ENCODE results near the gene CACNA2D1. TPM values are rescaled to one million over a fixed set of nuclear protein-coding genes. Genes with fewer than 3 reads are reported as not detected.

CACNA2D1 gene
- total RNA-seq, 1 experiment from 2014 or later = 0.27 TPM

DNA sequence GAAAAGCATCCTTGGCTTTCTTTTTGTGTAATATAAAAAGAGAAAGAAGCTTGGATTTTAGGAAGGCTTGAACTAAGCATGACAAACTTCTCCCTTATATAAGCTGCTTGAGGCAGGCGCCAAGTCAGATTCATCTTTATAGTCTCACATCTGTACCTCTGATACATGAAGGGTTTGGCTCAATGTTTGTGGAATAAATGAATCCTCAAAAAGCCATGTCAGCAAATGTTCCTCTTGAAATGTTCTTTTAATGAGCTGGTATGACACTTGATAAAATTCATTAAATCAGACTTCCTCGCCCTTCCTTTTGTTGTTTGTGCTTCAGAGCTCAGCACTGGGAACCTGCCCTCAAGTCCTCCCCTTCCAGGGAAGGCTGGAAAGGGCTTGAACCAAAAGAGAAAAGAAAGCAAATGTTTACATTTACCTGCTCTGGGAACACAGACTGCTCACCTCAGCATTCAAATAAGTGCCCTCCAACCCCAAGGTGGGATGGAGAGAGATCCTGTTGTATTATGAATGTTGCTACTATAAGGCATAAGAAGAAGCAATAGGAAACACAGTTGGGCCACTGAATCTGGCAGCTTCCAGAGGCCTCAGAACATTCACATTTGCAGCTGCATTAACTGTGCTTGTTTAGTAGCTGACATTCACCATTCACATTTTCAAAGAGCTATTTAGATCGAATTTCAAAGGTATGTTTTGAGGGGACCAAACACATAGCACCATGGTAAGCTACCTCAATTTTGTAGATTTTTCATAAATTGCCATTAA, 212.6 kb downstream of the CACNA2D1 start:
- no peak for DNase-seq (ENCODE audit: low read depth, low spot score)
- no peak for ATAC-seq
- Histone ChIP-seq H3K27ac (ENCODE audit: low read depth, low read length) (no peak overlapping the region), H3K79me2 (ENCODE audit: insufficient read depth, low read length) (no peaks in the 10 kb centered on the region), H3K4me2 (ENCODE audit: low read length) (no peak overlapping the region), H3K4me1 (ENCODE audit: control insufficient read depth in 1 of 2, insufficient read depth in 2 of 2, low read length in 2 of 2) (no peaks in the 10 kb centered on the region), H3K9me3 (ENCODE audit: control insufficient read depth in 1 of 2, insufficient read depth in 1 of 2, low read depth in 1 of 2, low read length in 2 of 2) (no peaks in the 10 kb centered on the region), H3K9ac (ENCODE audit: low read length) (no peak overlapping the region), H3K4me3 (replicated peaks in 1 of 2; ENCODE audit: low read depth in 1 of 2, low read length in 2 of 2) (no peak overlapping the region), H2AFZ (ENCODE audit: low read depth, low read length, poor library complexity, severe bottlenecking) (no peak overlapping the region), H4K20me1 (ENCODE audit: insufficient read depth) (no peaks in the 10 kb centered on the region), H3K9me2 (ENCODE audit: insufficient read depth) (no peaks in the 10 kb centered on the region), H3K27me3 (ENCODE audit: insufficient read depth, low read length) (no peaks in the 10 kb centered on the region), H3K36me3 (ENCODE audit: control insufficient read depth in 1 of 2, insufficient read depth in 2 of 2, low read length in 2 of 2) (no peaks in the 10 kb centered on the region)
- TF ChIP-seq, protein P1, sequence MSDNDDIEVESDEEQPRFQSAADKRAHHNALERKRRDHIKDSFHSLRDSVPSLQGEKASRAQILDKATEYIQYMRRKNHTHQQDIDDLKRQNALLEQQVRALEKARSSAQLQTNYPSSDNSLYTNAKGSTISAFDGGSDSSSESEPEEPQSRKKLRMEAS (IDR thresholded peaks at IDR 0.05) = no peak
- TF ChIP-seq, protein P2, sequence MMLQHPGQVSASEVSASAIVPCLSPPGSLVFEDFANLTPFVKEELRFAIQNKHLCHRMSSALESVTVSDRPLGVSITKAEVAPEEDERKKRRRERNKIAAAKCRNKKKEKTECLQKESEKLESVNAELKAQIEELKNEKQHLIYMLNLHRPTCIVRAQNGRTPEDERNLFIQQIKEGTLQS (IDR thresholded peaks at IDR 0.05) = no peak
- no peak for TF ChIP-seq FOSL1 (IDR thresholded peaks at IDR 0.05; ENCODE audit: low read depth)
- TF ChIP-seq JUND (IDR thresholded peaks at IDR 0.05) = no peak
- no TSS peak for BruUV-seq (replicated peaks)
- POLR2A ChIA-PET = no interaction called here
- intact Hi-C loops (cut with micrococcal nuclease) = loop anchor here (5.0 to 10.0 kb wide), 4 partner anchors 186 to 496 kb away; no protein-coding TSS in a partner anchor
- RAD21 ChIA-PET (ENCODE audit: low non-redundant PET in 1 of 2, low total read pairs in 2 of 2, uncharacterized antibody in 2 of 2, unreplicated experiment in 2 of 2) = no interaction called here
- CTCF ChIA-PET = interaction anchor here (0.7 to 1.0 kb wide), 2 partner anchors 250 to 341 kb away, joined by 3 read pairs; no protein-coding TSS in a partner anchor

DNA sequence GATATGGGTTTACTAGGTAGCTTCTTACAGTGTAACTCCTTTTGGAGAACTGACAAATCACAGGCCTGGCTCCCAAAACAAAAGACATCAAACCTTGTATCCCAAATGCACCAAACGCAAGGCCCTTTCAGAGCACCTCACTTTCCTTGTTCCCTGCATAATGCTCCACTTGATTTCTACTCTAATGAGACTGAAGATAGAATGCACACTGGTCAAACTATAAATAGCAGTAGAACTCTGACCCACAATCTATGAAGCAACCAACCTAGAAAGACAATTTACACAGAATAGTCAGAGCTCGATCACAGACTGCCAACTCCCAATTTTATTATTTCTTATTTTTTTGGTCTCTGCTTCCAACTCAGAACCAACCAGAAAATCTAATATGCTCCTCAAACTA, 214.4 kb downstream of the CACNA2D1 start:
- H3K4me2 ChIP-seq (ENCODE audit: low read length) = no peak overlapping the region
- H3K9me2 ChIP-seq (ENCODE audit: insufficient read depth) = no peaks in the 10 kb centered on the region
- ChIA-PET RAD21 (ENCODE audit: low non-redundant PET in 1 of 2, low total read pairs in 2 of 2, uncharacterized antibody in 2 of 2, unreplicated experiment in 2 of 2) (no interaction called here), POLR2A (no interaction called here), CTCF (no interaction called here)
- no peak overlapping the region for H3K9ac ChIP-seq (ENCODE audit: low read length)
- no peaks in the 10 kb centered on the region for H3K36me3 ChIP-seq (ENCODE audit: control insufficient read depth in 1 of 2, insufficient read depth in 2 of 2, low read length in 2 of 2)
- no peaks in the 10 kb centered on the region for H3K27me3 ChIP-seq (ENCODE audit: insufficient read depth, low read length)
- intact Hi-C loops (cut with micrococcal nuclease) = no loop called here
- no peaks in the 10 kb centered on the region for H3K4me1 ChIP-seq (ENCODE audit: control insufficient read depth in 1 of 2, insufficient read depth in 2 of 2, low read length in 2 of 2)
- DNase-seq (ENCODE audit: low read depth, low spot score) (no peak), ATAC-seq (no peak)
- no peak overlapping the region for H2AFZ ChIP-seq (ENCODE audit: low read depth, low read length, poor library complexity, severe bottlenecking)
- no peaks in the 10 kb centered on the region for H3K9me3 ChIP-seq (ENCODE audit: control insufficient read depth in 1 of 2, insufficient read depth in 1 of 2, low read depth in 1 of 2, low read length in 2 of 2)
- no peak overlapping the region for H3K4me3 ChIP-seq (replicated peaks in 1 of 2; ENCODE audit: low read depth in 1 of 2, low read length in 2 of 2)
- H3K27ac ChIP-seq (ENCODE audit: low read depth, low read length) = no peak overlapping the region
- no peaks in the 10 kb centered on the region for H4K20me1 ChIP-seq (ENCODE audit: insufficient read depth)
- H3K79me2 ChIP-seq (ENCODE audit: insufficient read depth, low read length) = no peaks in the 10 kb centered on the region
- TF ChIP-seq, protein P3, sequence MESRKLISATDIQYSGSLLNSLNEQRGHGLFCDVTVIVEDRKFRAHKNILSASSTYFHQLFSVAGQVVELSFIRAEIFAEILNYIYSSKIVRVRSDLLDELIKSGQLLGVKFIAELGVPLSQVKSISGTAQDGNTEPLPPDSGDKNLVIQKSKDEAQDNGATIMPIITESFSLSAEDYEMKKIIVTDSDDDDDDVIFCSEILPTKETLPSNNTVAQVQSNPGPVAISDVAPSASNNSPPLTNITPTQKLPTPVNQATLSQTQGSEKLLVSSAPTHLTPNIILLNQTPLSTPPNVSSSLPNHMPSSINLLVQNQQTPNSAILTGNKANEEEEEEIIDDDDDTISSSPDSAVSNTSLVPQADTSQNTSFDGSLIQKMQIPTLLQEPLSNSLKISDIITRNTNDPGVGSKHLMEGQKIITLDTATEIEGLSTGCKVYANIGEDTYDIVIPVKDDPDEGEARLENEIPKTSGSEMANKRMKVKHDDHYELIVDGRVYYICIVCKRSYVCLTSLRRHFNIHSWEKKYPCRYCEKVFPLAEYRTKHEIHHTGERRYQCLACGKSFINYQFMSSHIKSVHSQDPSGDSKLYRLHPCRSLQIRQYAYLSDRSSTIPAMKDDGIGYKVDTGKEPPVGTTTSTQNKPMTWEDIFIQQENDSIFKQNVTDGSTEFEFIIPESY (IDR thresholded peaks at IDR 0.05; ENCODE audit: extremely low read depth, insufficient replicate concordance, low read length) = no peak
- TF ChIP-seq, protein P1 (IDR thresholded peaks at IDR 0.05) = no peak
- BruUV-seq (replicated peaks) = no TSS peak

Data from HCT116 (cell line).